ENCODE results near the gene RANBP17.
"Not testable (repeated sequence)": the region's sequence is repeated elsewhere in the genome, so short reads cannot be mapped to it uniquely, and the experiment has no call there.

Gene RANBP17

GRCh38 chr5:171166766-171167165, 304.9 kb downstream of the RANBP17 start:
- Histone ChIP-seq H3K27ac (ENCODE audit: poor library complexity, severe bottlenecking) (no peak overlapping the region), H3K4me3 (ENCODE audit: severe bottlenecking) (no peak overlapping the region), H3K36me3 (ENCODE audit: low read depth) (no peaks in the 10 kb centered on the region), H3K9me3 (ENCODE audit: severe bottlenecking) (no peaks in the 10 kb centered on the region), H3K27me3 (ENCODE audit: insufficient read depth, poor library complexity, severe bottlenecking) (no peaks in the 10 kb centered on the region), H3K4me1 (ENCODE audit: insufficient read depth, poor library complexity, severe bottlenecking) (no peaks in the 10 kb centered on the region)
- ATAC-seq (ENCODE audit: low read depth) (no peak), DNase-seq (ENCODE audit: low spot score) (no peak)
- no peak for TF ChIP-seq CTCF (IDR thresholded peaks at IDR 0.05; ENCODE audit: poor library complexity, severe bottlenecking)

- Histone ChIP-seq H3K4me3 (ENCODE audit: severe bottlenecking) (no peak overlapping the region), H3K36me3 (ENCODE audit: low read depth) (no peaks in the 10 kb centered on the region), H3K27ac (ENCODE audit: poor library complexity, severe bottlenecking) (no peak overlapping the region), H3K27me3 (ENCODE audit: insufficient read depth, poor library complexity, severe bottlenecking) (no peaks in the 10 kb centered on the region), H3K9me3 (ENCODE audit: severe bottlenecking) (no peaks in the 10 kb centered on the region), H3K4me1 (ENCODE audit: insufficient read depth, poor library complexity, severe bottlenecking) (no peaks in the 10 kb centered on the region)
- DNase-seq (ENCODE audit: low spot score), result no peak
- no peak for ATAC-seq (ENCODE audit: low read depth)
- TF ChIP-seq CTCF (IDR thresholded peaks at IDR 0.05; ENCODE audit: poor library complexity, severe bottlenecking), result no peak
Observed at GRCh38 chr5:171168171-171168570, 306.4 kb downstream of the RANBP17 start.

- not testable (repeated sequence) for ATAC-seq (ENCODE audit: low read depth); H3K4me3 ChIP-seq (ENCODE audit: severe bottlenecking); H3K27ac ChIP-seq (ENCODE audit: poor library complexity, severe bottlenecking); H3K9me3 ChIP-seq (ENCODE audit: severe bottlenecking); DNase-seq (ENCODE audit: low spot score); H3K36me3 ChIP-seq (ENCODE audit: low read depth); H3K27me3 ChIP-seq (ENCODE audit: insufficient read depth, poor library complexity, severe bottlenecking); H3K4me1 ChIP-seq (ENCODE audit: insufficient read depth, poor library complexity, severe bottlenecking)
Observed at GRCh38 chr5:171174960-171175359, 313.1 kb downstream of the RANBP17 start.

GRCh38 chr5:171175746-171176145, 313.9 kb downstream of the RANBP17 start:
- no peaks in the 10 kb centered on the region for H3K27me3 ChIP-seq (ENCODE audit: insufficient read depth, poor library complexity, severe bottlenecking)
- no peak for TF ChIP-seq CTCF (IDR thresholded peaks at IDR 0.05; ENCODE audit: poor library complexity, severe bottlenecking)
- DNase-seq (ENCODE audit: low spot score), result no peak
- no peak for ATAC-seq (ENCODE audit: low read depth)
- H3K4me1 ChIP-seq (ENCODE audit: insufficient read depth, poor library complexity, severe bottlenecking), result no peaks in the 10 kb centered on the region
- no peak overlapping the region for H3K27ac ChIP-seq (ENCODE audit: poor library complexity, severe bottlenecking)
- H3K9me3 ChIP-seq (ENCODE audit: severe bottlenecking), result no peaks in the 10 kb centered on the region
- H3K4me3 ChIP-seq (ENCODE audit: severe bottlenecking), result no peak overlapping the region
- no peaks in the 10 kb centered on the region for H3K36me3 ChIP-seq (ENCODE audit: low read depth)

- not testable (repeated sequence) for H3K36me3 ChIP-seq (ENCODE audit: low read depth); H3K9me3 ChIP-seq (ENCODE audit: severe bottlenecking); DNase-seq (ENCODE audit: low spot score); H3K27ac ChIP-seq (ENCODE audit: poor library complexity, severe bottlenecking); ATAC-seq (ENCODE audit: low read depth); H3K4me3 ChIP-seq (ENCODE audit: severe bottlenecking); H3K27me3 ChIP-seq (ENCODE audit: insufficient read depth, poor library complexity, severe bottlenecking); H3K4me1 ChIP-seq (ENCODE audit: insufficient read depth, poor library complexity, severe bottlenecking)
Observed at GRCh38 chr5:171178190-171178589, 316.4 kb downstream of the RANBP17 start.

GRCh38 chr5:171188016-171188415, 326.2 kb downstream of the RANBP17 start:
- H3K36me3 ChIP-seq (ENCODE audit: low read depth), result no peaks in the 10 kb centered on the region
- DNase-seq (ENCODE audit: low spot score) (no peak), ATAC-seq (ENCODE audit: low read depth) (no peak)
- H3K4me3 ChIP-seq (ENCODE audit: severe bottlenecking), result no peak overlapping the region
- no peaks in the 10 kb centered on the region for H3K27me3 ChIP-seq (ENCODE audit: insufficient read depth, poor library complexity, severe bottlenecking)
- no peaks in the 10 kb centered on the region for H3K4me1 ChIP-seq (ENCODE audit: insufficient read depth, poor library complexity, severe bottlenecking)
- no peak overlapping the region for H3K27ac ChIP-seq (ENCODE audit: poor library complexity, severe bottlenecking)
- TF ChIP-seq CTCF (IDR thresholded peaks at IDR 0.05; ENCODE audit: poor library complexity, severe bottlenecking), result no peak
- H3K9me3 ChIP-seq (ENCODE audit: severe bottlenecking), result no peaks in the 10 kb centered on the region

All from RWPE2 (cell line).